HepG2 (cell line): ENCODE results near the gene DDRGK1.

Experiments used
- CEBPB ChIP-seq: IDR thresholded peaks from 2 replicates; pipeline ENCODE4 v1.6.1; 2011; ENCODE audit warnings: low read depth, low read length, improper control_type of control experiment, borderline replicate concordance
- EZH2 ChIP-seq: conservative IDR thresholded peaks from 2 replicates; pipeline ENCODE4 v1.6.1; 2012; ENCODE audit warnings: mild to moderate bottlenecking, low read depth, low read length, moderate library complexity
- FOSL2 ChIP-seq: sonication (generic); formaldehyde crosslinking; IDR thresholded peaks from 2 replicates; pipeline ENCODE4 v1.4.0; 2020; ENCODE audit warnings: missing genetic modification reagents
- FOXA3 ChIP-seq: IDR thresholded peaks from 2 replicates; pipeline ENCODE4 v1.6.1; 2016; ENCODE audit warnings: missing genetic modification reagents, missing compliant biosample characterization
- JUND ChIP-seq: sonication (generic); formaldehyde crosslinking; IDR thresholded peaks from 2 replicates; pipeline ENCODE4 v1.8.0; 2022; ENCODE audit warnings: mild to moderate bottlenecking, missing genetic modification reagents
- NFYB ChIP-seq: sonication (generic); formaldehyde crosslinking; IDR thresholded peaks from 2 replicates; pipeline ENCODE4 v1.4.0; 2020; ENCODE audit warnings: missing genetic modification reagents
- POLR2AphosphoS5 ChIP-seq: IDR thresholded peaks from 2 replicates; pipeline ENCODE4 v1.6.1; 2012; ENCODE audit warnings: low read depth, low read length
- SAFB2 ChIP-seq: sonication (generic); formaldehyde crosslinking; IDR thresholded peaks from 2 replicates; pipeline ENCODE4 v1.5.1; 2020; ENCODE audit warnings: missing genetic modification reagents, low read depth, mild to moderate bottlenecking, borderline replicate concordance
- ZFAT ChIP-seq: sonication (generic); formaldehyde crosslinking; conservative IDR thresholded peaks from 2 replicates; pipeline ENCODE4 v1.8.1; 2023; ENCODE audit warnings: missing genetic modification reagents, inconsistent platforms
- ZFP1 ChIP-seq: IDR thresholded peaks from 2 replicates; pipeline ENCODE4 v1.6.1; 2016
- TF ChIP-seq, protein P1 (sequence below): sonication (generic); formaldehyde crosslinking; IDR thresholded peaks from 2 replicates; pipeline ENCODE4 v1.8.0; 2022; ENCODE audit warnings: missing genetic modification reagents, mild to moderate bottlenecking, inconsistent platforms, borderline replicate concordance
- TF ChIP-seq, protein P2 (sequence below), 2 experiments: fragments of 450-650 bp in 1 of 2; sonication (generic) in 1 of 2; formaldehyde crosslinking in 1 of 2; IDR thresholded peaks; 2 replicates each; pipeline versions ENCODE4 v1.6.1 to v1.8.0; 2016 to 2022; ENCODE audit warnings: antibody characterized with exemption in 1 of 2, mild to moderate bottlenecking in 1 of 2, missing genetic modification reagents in 1 of 2

DNA sequence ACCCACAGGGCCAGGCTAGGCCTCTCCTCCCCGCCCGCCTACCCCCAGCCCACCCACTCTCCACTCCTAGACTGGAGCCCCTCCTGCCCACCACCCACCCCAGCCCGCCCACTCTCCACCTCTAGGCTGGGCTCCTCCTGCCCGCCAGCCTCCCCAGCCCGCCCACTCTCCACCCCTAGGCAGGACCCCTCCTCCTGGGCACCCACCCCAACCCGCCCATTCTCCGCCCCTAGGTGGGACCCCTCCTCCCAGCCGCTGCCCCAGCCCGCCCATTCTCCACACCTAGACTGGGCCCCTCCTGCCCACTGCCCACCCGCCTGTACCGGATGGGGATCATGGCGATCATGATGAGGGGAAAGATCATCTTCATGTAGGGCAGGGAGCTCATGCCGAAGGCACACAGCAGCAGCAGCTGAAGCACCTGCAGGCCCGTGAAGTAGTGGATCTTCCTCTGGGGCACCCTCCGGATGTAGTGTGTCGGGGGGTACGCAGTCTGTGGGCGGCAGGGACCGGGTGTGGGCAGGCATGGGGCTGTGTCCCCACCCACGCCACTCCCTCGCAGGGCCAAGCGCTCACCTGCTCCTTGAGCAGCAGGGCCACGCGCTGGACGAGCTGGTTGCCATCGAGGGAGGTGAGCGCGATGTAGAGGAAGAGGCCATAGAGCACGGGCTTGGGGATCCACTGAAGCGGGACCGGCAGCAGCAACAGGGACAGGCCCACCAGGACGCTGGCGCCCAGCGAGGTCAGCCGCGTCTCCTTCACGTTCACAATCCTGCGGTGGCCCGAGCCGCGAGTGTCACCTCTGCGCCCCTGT, 23.7 kb upstream of the DDRGK1 start:
- TF ChIP-seq SAFB2 (CRISPR knock-in tag) (no peak), FOXA3 (CRISPR knock-in tag) (no peak), FOSL2 (CRISPR knock-in tag) (no peak), EZH2 (no peak), ZFP1 (CRISPR knock-in tag) (no peak), ZFAT (CRISPR knock-in tag) (no peak), NFYB (CRISPR knock-in tag) (no peak), POLR2AphosphoS5 (no peak), CEBPB (no peak), JUND (CRISPR knock-in tag) (no peak)
- TF ChIP-seq, protein P1, sequence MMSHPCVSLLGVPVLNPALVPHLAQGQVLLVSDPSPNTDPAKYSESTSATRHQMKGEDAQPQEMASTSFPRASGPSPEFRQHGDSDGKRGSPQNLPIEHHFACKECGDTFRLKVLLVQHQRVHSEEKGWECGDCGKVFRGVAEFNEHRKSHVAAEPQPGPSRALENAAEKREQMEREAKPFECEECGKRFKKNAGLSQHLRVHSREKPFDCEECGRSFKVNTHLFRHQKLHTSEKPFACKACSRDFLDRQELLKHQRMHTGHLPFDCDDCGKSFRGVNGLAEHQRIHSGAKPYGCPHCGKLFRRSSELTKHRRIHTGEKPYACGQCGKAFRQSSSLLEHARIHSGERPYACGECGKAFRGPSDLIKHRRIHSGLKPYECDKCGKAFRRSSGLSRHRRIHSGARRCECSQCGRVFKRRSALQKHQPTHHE (CRISPR knock-in tag), result no peak
- TF ChIP-seq, protein P2, sequence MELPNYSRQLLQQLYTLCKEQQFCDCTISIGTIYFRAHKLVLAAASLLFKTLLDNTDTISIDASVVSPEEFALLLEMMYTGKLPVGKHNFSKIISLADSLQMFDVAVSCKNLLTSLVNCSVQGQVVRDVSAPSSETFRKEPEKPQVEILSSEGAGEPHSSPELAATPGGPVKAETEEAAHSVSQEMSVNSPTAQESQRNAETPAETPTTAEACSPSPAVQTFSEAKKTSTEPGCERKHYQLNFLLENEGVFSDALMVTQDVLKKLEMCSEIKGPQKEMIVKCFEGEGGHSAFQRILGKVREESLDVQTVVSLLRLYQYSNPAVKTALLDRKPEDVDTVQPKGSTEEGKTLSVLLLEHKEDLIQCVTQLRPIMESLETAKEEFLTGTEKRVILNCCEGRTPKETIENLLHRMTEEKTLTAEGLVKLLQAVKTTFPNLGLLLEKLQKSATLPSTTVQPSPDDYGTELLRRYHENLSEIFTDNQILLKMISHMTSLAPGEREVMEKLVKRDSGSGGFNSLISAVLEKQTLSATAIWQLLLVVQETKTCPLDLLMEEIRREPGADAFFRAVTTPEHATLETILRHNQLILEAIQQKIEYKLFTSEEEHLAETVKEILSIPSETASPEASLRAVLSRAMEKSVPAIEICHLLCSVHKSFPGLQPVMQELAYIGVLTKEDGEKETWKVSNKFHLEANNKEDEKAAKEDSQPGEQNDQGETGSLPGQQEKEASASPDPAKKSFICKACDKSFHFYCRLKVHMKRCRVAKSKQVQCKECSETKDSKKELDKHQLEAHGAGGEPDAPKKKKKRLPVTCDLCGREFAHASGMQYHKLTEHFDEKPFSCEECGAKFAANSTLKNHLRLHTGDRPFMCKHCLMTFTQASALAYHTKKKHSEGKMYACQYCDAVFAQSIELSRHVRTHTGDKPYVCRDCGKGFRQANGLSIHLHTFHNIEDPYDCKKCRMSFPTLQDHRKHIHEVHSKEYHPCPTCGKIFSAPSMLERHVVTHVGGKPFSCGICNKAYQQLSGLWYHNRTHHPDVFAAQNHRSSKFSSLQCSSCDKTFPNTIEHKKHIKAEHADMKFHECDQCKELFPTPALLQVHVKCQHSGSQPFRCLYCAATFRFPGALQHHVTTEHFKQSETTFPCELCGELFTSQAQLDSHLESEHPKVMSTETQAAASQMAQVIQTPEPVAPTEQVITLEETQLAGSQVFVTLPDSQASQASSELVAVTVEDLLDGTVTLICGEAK (IDR thresholded peaks at IDR 0.05), result no peak
- TF ChIP-seq, protein P2 (CRISPR knock-in tag; IDR thresholded peaks at IDR 0.05), result no peak
